Stimulated activated CD4-positive, alpha-beta T cell treated with anti-CD3 and anti-CD28 coated beads, Interleukin-12 subunit alpha, Interleukin-12 subunit beta, amount 100 ng/mL, for 4 hours (primary cell): ENCODE results near the gene BPIFB6.

Source experiments
- DNase-seq: peaks from one replicate; pipeline ENCODE4 v3.0.0-alpha.2; 2020

The BPIFB6 gene

GRCh38 chr20:33065785-33066184 lies 34.3 kb downstream of the BPIFB6 start:
- DNase-seq: no peak

- DNase-seq: no peak
Measured at GRCh38 chr20:33067806-33068205, 36.4 kb downstream of the BPIFB6 start.

GRCh38 chr20:33068251-33068939 lies 36.9 kb downstream of the BPIFB6 start:
- no peak for DNase-seq

- no peak for DNase-seq
Measured at GRCh38 chr20:33069673-33070072, 38.2 kb downstream of the BPIFB6 start.

- DNase-seq: no peak
Measured at GRCh38 chr20:33070111-33071053, 38.9 kb downstream of the BPIFB6 start.

- DNase-seq: no peak
Measured at GRCh38 chr20:33071198-33071597, 39.8 kb downstream of the BPIFB6 start.

- no peak for DNase-seq
Measured at GRCh38 chr20:33072362-33072761, 40.9 kb downstream of the BPIFB6 start.

GRCh38 chr20:33072813-33073212 lies 41.4 kb downstream of the BPIFB6 start:
- DNase-seq: no peak

GRCh38 chr20:33074675-33075074 lies 43.2 kb downstream of the BPIFB6 start:
- no peak for DNase-seq

- DNase-seq: no peak
Measured at GRCh38 chr20:33075281-33075680, 43.8 kb downstream of the BPIFB6 start.

GRCh38 chr20:33076662-33077372 lies 45.4 kb downstream of the BPIFB6 start:
- no peak for DNase-seq

- DNase-seq: no peak
Measured at GRCh38 chr20:33079259-33079658, 47.8 kb downstream of the BPIFB6 start, which contains the start of gene BPIFB4. Gene BPIFB4, plus strand, starts transcription at chr20:33079643. Its CDS starts 1,884 bp downstream, at chr20:33081527.

GRCh38 chr20:33081411-33082154 lies 50.1 kb downstream of the BPIFB6 start:
- no peak for DNase-seq

- DNase-seq: no peak
Measured at GRCh38 chr20:33082546-33082945, 51.1 kb downstream of the BPIFB6 start.

GRCh38 chr20:33083544-33084340 lies 52.3 kb downstream of the BPIFB6 start:
- no peak for DNase-seq

GRCh38 chr20:33084722-33085121 lies 53.3 kb downstream of the BPIFB6 start:
- DNase-seq: no peak

GRCh38 chr20:33086052-33086722 lies 54.7 kb downstream of the BPIFB6 start:
- DNase-seq: no peak

GRCh38 chr20:33091147-33091546 lies 59.7 kb downstream of the BPIFB6 start:
- no peak for DNase-seq

- DNase-seq: no peak
Measured at GRCh38 chr20:33091693-33092092, 60.2 kb downstream of the BPIFB6 start.

- no peak for DNase-seq
Measured at GRCh38 chr20:33092361-33092760, 60.9 kb downstream of the BPIFB6 start.

- DNase-seq: no peak
Measured at GRCh38 chr20:33093074-33093473, 61.6 kb downstream of the BPIFB6 start.
